ENCODE measurements around the gene CUX1.

Gene CUX1

DNA sequence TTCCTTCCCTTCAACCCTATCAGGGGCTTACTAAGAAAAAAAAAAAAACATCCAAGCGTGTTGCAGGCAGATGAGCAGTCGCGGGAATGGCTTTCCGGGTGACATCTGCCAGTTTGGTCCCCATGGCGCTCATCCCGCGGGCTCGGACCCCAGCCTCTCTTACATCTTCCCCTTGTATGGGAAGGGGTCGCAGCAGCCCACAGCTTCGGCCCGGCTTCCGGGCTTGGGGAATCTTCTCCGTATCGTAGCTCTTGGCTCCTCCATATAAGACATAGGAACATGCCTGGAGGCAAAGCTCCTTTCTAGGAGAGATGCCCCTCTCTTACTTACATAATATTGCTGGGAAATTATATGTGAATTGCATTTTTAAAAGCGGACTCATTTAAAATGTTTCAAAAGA lies 99.5 kb downstream of the CUX1 start:
- Histone ChIP-seq H3K4me1 (ENCODE audit: low read length) (no peaks in the 10 kb centered on the region), H3K27me3 (replicated peaks; ENCODE audit: insufficient read depth, low read length) (no peaks in the 10 kb centered on the region), H3K4me2 (ENCODE audit: low read depth, low read length) (no peak overlapping the region), H4K20me1 (ENCODE audit: insufficient read depth, low read length) (no peaks in the 10 kb centered on the region; the same call in 1 of the 2 replicates), H3K36me3 (replicated peaks; ENCODE audit: insufficient read depth, low read length) (no peaks in the 10 kb centered on the region), H2AFZ (ENCODE audit: low read length) (no peak overlapping the region), H3K9me3 (replicated peaks; ENCODE audit: insufficient read depth, low read length) (no peaks in the 10 kb centered on the region), H3K9me2 (replicated peaks; ENCODE audit: insufficient read depth, low read length) (no peaks in the 10 kb centered on the region), H3F3A (ENCODE audit: insufficient read depth, low read length) (no peaks in the 10 kb centered on the region), H3K27ac (ENCODE audit: low read length) (no peak overlapping the region), H3K9ac (ENCODE audit: low read length) (no peak overlapping the region), H3K79me2 (ENCODE audit: low read length) (peaks cover 49% of the 10 kb centered on the region), H3K4me3 (ENCODE audit: low read length) (no peak overlapping the region)
- no peak for TF ChIP-seq EZH2 (optimal IDR thresholded peaks at IDR 0.05; ENCODE audit: low read depth, low read length)
- TF ChIP-seq, protein P1, sequence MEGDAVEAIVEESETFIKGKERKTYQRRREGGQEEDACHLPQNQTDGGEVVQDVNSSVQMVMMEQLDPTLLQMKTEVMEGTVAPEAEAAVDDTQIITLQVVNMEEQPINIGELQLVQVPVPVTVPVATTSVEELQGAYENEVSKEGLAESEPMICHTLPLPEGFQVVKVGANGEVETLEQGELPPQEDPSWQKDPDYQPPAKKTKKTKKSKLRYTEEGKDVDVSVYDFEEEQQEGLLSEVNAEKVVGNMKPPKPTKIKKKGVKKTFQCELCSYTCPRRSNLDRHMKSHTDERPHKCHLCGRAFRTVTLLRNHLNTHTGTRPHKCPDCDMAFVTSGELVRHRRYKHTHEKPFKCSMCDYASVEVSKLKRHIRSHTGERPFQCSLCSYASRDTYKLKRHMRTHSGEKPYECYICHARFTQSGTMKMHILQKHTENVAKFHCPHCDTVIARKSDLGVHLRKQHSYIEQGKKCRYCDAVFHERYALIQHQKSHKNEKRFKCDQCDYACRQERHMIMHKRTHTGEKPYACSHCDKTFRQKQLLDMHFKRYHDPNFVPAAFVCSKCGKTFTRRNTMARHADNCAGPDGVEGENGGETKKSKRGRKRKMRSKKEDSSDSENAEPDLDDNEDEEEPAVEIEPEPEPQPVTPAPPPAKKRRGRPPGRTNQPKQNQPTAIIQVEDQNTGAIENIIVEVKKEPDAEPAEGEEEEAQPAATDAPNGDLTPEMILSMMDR (IDR thresholded peaks at IDR 0.05; ENCODE audit: low read length): no peak
- no peak for TF ChIP-seq EZH2phosphoT487 (IDR thresholded peaks at IDR 0.05; ENCODE audit: low read length)
- no peak for DNase-seq

- H3K9me3 ChIP-seq (replicated peaks; ENCODE audit: insufficient read depth, low read length): no peaks in the 10 kb centered on the region
- H3K27ac ChIP-seq (ENCODE audit: low read length): no peak overlapping the region
- no peaks in the 10 kb centered on the region for H3F3A ChIP-seq (ENCODE audit: insufficient read depth, low read length)
- no peaks in the 10 kb centered on the region for H3K27me3 ChIP-seq (replicated peaks; ENCODE audit: insufficient read depth, low read length)
- no peaks in the 10 kb centered on the region for H3K36me3 ChIP-seq (replicated peaks; ENCODE audit: insufficient read depth, low read length)
- H2AFZ ChIP-seq (ENCODE audit: low read length): no peak overlapping the region
- no peak for DNase-seq
- H3K4me2 ChIP-seq (ENCODE audit: low read depth, low read length): no peak overlapping the region
- no peak overlapping the region for H3K9ac ChIP-seq (ENCODE audit: low read length)
- no peaks in the 10 kb centered on the region for H3K9me2 ChIP-seq (replicated peaks; ENCODE audit: insufficient read depth, low read length)
- TF ChIP-seq, protein P1 (IDR thresholded peaks at IDR 0.05; ENCODE audit: low read length): no peak
- no peak for TF ChIP-seq EZH2phosphoT487 (IDR thresholded peaks at IDR 0.05; ENCODE audit: low read length)
- no peak for TF ChIP-seq EZH2 (optimal IDR thresholded peaks at IDR 0.05; ENCODE audit: low read depth, low read length)
- no peak overlapping the region for H3K4me3 ChIP-seq (ENCODE audit: low read length)
- H3K4me1 ChIP-seq (ENCODE audit: low read length): no peaks in the 10 kb centered on the region
- H3K79me2 ChIP-seq (ENCODE audit: low read length): peaks cover 50% of the 10 kb centered on the region
- no peaks in the 10 kb centered on the region; the same call in 1 of the 2 replicates for H4K20me1 ChIP-seq (ENCODE audit: insufficient read depth, low read length)
Observed at GRCh38 chr7:101917566-101917965, 100.1 kb downstream of the CUX1 start.

DNA sequence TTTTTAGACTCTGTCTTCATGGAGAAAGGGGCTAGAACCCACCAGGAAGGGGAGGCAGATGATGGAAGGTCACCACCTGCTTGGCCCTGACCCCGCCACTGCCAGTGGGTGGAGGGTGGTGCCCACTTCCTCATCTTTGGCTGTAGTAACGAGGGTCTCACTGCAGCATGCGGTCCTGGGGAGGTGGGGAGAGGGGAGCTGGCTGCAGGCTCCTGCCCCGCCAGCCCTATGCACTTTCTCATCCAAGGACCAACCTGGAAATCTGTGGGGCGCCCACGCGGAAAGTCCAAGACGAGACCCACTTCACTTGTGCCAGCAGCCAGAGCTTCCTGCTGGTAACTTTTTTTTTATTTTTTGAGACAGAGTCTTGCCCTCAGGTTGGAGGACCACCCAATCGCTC lies 101.0 kb downstream of the CUX1 start:
- no peaks in the 10 kb centered on the region for H3K36me3 ChIP-seq (replicated peaks; ENCODE audit: insufficient read depth, low read length)
- H3K4me2 ChIP-seq (ENCODE audit: low read depth, low read length): no peak overlapping the region
- no peak overlapping the region for H3K4me3 ChIP-seq (ENCODE audit: low read length)
- H3K9me2 ChIP-seq (replicated peaks; ENCODE audit: insufficient read depth, low read length): no peaks in the 10 kb centered on the region
- no peak overlapping the region for H2AFZ ChIP-seq (ENCODE audit: low read length)
- no peak for DNase-seq
- no peaks in the 10 kb centered on the region for H3K9me3 ChIP-seq (replicated peaks; ENCODE audit: insufficient read depth, low read length)
- no peaks in the 10 kb centered on the region for H3K27me3 ChIP-seq (replicated peaks; ENCODE audit: insufficient read depth, low read length)
- TF ChIP-seq EZH2 (optimal IDR thresholded peaks at IDR 0.05; ENCODE audit: low read depth, low read length) (no peak), EZH2phosphoT487 (IDR thresholded peaks at IDR 0.05; ENCODE audit: low read length) (no peak)
- TF ChIP-seq, protein P1 (IDR thresholded peaks at IDR 0.05; ENCODE audit: low read length): no peak
- peaks cover 50% of the 10 kb centered on the region for H3K79me2 ChIP-seq (ENCODE audit: low read length)
- H3K9ac ChIP-seq (ENCODE audit: low read length): no peak overlapping the region
- no peaks in the 10 kb centered on the region for H3F3A ChIP-seq (ENCODE audit: insufficient read depth, low read length)
- H4K20me1 ChIP-seq (ENCODE audit: insufficient read depth, low read length): no peaks in the 10 kb centered on the region; the same call in 1 of the 2 replicates
- no peak overlapping the region for H3K27ac ChIP-seq (ENCODE audit: low read length)
- H3K4me1 ChIP-seq (ENCODE audit: low read length): no peaks in the 10 kb centered on the region

Measured in MM.1S (cell line).